NCI-H146 treated with DMSO at 0.1 percent for 48 hours (cell line): ENCODE data around the gene PLD5.

Source experiments
- DNase-seq: peaks from one replicate; lab custom pipeline; 2025; ENCODE audit not compliant: unreplicated experiment; lab: John Stamatoyannopoulos, UW

PLD5 gene

GRCh38 chr1:242524571-242525359 lies at the start of gene PLD5:
Gene PLD5 (minus strand): TSS chr1:242524697.
- DNase-seq, result peak; percentile 70

GRCh38 chr1:242569867-242570266 lies 45.4 kb upstream of the PLD5 start:
- DNase-seq, result no peak

GRCh38 chr1:242568666-242569065 lies 44.2 kb upstream of the PLD5 start:
- no peak for DNase-seq

- no peak for DNase-seq
These were observed 43.1 kb upstream of the PLD5 start for GRCh38 chr1:242567596-242567995.

- peak; percentile 31 for DNase-seq
These were observed 32.3 kb upstream of the PLD5 start for GRCh38 chr1:242556759-242557158.

GRCh38 chr1:242556276-242556675 lies 31.8 kb upstream of the PLD5 start:
- DNase-seq, result no peak

GRCh38 chr1:242554577-242554976 lies 30.1 kb upstream of the PLD5 start:
- peak; percentile 11 for DNase-seq

GRCh38 chr1:242546849-242547729 lies 22.6 kb upstream of the PLD5 start:
- DNase-seq, result no peak

- no peak for DNase-seq
These were observed 21.9 kb upstream of the PLD5 start for GRCh38 chr1:242546441-242546840.

GRCh38 chr1:242544071-242544470 lies 19.6 kb upstream of the PLD5 start:
- DNase-seq, result no peak

- no peak for DNase-seq
These were observed 17.8 kb upstream of the PLD5 start for GRCh38 chr1:242542271-242542670.

GRCh38 chr1:242535986-242536385 lies 11.5 kb upstream of the PLD5 start:
- DNase-seq, result no peak

- no peak for DNase-seq
These were observed 10.3 kb upstream of the PLD5 start for GRCh38 chr1:242534753-242535152.

GRCh38 chr1:242530761-242531160 lies 6.3 kb upstream of the PLD5 start:
- no peak for DNase-seq

- DNase-seq, result no peak
These were observed 1.3 kb upstream of the PLD5 start for GRCh38 chr1:242525769-242526168.

- peak; percentile 47 for DNase-seq
These were observed 844 bp upstream of the PLD5 start for GRCh38 chr1:242525360-242525722.

GRCh38 chr1:242523719-242524570 lies 552 bp downstream of the PLD5 start:
- peak; percentile 81 for DNase-seq

- DNase-seq, result no peak
These were observed 1.3 kb downstream of the PLD5 start for GRCh38 chr1:242522996-242523718.

- DNase-seq, result no peak
These were observed 2.1 kb downstream of the PLD5 start for GRCh38 chr1:242522304-242522945.

- no peak for DNase-seq
These were observed 8.9 kb downstream of the PLD5 start for GRCh38 chr1:242515555-242515954.
